RKO (cell line): ENCODE results near the gene PAX2.
A peak's percentile ranks its signal among the peaks of the same experiment; 100 is the strongest.

Source experiments
- DNase-seq: peaks from one replicate; pipeline ENCODE4 v3.0.0-alpha.2; 2016; ENCODE audit warnings: low spot score

The PAX2 gene

DNA sequence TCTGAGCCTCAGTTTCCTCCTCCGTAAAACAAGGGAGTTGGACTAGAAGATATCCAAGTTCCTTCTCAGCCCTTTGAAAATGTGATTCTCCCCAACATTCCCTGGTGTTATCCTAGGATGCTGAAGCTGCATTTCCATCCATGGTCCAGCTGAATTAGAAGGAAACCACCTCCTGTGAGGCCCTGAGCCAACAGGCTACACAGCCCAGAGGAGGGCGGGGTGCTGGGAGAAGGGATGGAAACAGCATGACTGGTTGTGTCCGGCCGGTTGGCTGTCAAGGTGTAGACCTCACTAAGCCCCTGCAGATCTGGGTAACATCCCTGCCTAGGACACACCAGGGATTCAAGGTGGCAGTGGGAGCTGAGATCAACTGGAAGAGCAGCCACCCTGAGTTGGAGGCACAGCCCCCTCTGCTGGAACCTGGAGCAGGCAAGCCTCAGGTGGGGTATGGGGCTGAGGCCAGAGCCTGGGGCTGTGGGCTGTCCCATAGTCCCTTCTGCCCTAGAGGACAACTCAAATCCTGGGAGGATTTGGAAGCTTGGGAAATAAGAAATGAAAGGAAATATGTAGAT is 72.0 kb downstream of the PAX2 start:
- no peak for DNase-seq

DNA sequence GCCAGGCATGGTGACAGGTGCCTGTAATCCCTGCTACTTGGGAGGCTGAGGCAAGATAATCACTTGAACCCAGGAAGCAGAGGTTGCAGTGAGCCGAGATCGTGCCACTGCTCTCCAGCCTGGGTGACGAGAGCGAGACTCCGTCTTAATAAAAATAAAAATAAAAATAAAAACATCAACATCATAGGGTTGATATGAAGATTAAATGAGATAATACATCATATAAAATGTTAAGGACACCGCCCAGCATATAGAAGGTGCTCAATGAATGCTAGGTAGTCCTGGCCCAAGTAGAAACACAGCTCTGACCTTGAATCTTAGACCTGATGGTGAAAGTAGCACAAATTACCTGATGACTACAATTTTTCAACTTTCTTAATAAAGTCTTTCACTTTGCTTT is 74.0 kb downstream of the PAX2 start:
- DNase-seq: no peak

- no peak for DNase-seq
These were observed 77.8 kb downstream of the PAX2 start for GRCh38 chr10:100823194-100823593.

DNA sequence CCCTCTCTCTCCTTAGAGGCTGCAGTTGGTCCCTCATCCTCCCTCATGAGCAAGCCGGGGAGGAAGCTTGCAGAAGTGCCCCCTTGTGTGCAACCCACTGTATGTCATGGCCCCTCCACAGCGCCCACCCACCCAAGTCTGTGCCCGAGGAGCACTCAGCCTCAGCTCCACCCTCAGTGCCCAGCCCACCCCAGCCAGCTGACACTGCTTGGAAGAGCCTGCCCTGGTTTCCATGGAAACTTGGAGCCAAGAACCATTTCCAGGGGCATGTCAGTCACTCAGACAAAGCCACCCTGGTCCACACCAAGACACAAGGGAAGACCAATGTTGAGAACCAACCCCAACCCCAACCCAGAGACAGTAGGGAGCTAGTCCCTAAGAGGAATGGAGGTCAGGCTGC is 79.5 kb downstream of the PAX2 start:
- no peak for DNase-seq

DNA sequence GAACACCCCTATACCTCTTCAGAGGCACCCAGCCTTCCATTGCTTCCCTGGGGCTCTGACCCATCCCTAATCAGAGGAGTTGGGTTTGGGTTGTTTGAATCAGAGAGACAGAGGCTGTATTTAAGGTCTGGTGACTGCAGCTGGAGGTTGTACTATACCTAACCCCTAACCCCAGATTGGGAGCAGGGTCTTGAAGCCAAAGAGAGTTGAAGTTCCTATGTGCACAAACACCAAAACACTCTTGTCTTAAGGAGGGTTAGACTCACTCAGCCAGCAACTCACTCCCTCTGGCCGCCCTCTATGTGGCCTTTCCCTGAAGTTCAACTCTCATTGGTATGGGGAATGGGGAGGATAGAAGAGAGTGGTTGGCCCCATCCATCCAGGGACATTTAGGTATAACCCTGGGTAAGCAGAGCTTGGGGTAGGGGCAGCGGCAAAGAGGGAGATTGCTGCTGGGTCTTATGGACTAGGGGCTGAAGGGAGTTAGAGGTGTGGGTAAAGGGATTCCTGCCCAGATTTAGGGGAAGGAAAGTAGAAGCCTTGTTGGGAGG is 80.0 kb downstream of the PAX2 start:
- no peak for DNase-seq

DNA sequence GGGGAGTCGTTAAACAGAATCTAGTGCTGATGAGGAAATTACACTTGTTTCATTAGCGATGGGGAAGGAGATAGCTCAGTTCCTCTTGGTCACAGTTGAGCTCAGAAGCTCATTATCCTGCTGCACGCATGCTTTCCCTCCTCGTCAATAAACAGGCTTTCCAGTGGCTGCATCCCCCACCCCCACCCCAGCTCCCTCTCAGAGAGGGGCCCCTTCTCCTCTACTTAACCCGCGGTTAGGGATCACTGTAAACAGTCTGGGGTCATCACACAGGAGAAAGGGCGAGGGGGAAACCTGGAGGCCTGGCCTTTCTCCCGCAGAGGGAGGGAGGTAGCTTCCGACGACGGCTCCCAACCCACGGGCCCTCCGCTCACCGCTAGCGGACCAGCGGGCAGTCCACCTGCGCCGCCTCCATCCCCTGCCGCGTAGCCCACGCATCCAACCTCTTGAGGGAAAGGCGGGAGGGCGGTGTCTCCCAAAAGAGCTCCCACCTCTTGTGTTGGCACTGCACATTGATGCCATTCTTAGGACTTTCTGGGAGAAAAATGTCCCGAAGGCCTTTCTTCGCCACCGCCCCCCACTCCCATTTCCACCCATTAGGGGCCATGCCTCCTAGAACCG is 80.8 kb downstream of the PAX2 start:
- no peak for DNase-seq

DNA sequence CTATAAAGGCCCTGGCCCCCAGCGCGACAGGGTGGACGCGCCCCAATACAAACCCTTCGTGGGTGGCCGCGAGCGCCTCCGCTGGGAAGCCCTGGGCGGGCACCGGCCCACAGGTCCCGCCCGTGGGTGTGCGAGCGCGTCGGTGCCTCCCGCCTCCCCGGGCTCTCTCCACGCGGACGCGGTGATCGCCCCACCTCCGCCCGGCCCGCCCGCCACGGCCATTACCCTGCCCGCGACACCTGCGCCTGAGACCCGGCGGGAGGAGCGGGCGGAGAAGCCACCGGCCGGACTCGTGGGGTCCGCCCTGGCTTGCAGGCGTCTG is 81.2 kb downstream of the PAX2 start:
- DNase-seq: no peak

GRCh38 chr10:100826983-100827818 is 81.8 kb downstream of the PAX2 start:
- no peak for DNase-seq

DNA sequence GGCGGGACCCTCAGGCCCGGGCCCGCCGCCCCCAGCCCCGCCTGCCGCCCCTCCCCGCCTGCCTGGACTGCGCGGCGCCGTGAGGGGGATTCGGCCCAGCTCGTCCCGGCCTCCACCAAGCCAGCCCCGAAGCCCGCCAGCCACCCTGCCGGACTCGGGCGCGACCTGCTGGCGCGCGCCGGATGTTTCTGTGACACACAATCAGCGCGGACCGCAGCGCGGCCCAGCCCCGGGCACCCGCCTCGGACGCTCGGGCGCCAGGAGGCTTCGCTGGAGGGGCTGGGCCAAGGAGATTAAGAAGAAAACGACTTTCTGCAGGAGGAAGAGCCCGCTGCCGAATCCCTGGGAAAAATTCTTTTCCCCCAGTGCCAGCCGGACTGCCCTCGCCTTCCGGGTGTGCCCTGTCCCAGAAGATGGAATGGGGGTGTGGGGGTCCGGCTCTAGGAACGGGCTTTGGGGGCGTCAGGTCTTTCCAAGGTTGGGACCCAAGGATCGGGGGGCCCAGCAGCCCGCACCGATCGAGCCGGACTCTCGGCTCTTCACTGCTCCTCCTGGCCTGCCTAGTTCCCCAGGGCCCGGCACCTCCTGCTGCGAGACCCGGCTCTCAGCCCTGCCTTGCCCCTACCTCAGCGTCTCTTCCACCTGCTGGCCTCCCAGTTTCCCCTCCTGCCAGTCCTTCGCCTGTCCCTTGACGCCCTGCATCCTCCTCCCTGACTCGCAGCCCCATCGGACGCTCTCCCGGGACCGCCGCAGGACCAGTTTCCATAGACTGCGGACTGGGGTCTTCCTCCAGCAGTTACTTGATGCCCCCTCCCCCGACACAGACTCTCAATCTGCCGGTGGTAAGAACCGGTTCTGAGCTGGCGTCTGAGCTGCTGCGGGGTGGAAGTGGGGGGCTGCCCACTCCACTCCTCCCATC is 82.7 kb downstream of the PAX2 start:
- no peak for DNase-seq

GRCh38 chr10:100828738-100829096 is 83.3 kb downstream of the PAX2 start:
- DNase-seq: no peak

DNA sequence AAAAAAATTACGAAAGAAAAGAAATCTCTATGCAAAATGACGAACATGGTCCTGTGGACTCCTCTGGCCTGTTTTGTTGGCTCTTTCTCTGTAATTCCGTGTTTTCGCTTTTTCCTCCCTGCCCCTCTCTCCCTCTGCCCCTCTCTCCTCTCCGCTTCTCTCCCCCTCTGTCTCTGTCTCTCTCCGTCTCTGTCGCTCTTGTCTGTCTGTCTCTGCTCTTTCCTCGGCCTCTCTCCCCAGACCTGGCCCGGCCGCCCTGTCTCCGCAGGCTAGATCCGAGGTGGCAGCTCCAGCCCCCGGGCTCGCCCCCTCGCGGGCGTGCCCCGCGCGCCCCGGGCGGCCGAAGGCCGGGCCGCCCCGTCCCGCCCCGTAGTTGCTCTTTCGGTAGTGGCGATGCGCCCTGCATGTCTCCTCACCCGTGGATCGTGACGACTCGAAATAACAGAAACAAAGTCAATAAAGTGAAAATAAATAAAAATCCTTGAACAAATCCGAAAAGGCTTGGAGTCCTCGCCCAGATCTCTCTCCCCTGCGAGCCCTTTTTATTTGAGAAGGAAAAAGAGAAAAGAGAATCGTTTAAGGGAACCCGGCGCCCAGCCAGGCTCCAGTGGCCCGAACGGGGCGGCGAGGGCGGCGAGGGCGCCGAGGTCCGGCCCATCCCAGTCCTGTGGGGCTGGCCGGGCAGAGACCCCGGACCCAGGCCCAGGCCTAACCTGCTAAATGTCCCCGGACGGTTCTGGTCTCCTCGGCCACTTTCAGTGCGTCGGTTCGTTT is 83.9 kb downstream of the PAX2 start:
- no peak for DNase-seq

DNA sequence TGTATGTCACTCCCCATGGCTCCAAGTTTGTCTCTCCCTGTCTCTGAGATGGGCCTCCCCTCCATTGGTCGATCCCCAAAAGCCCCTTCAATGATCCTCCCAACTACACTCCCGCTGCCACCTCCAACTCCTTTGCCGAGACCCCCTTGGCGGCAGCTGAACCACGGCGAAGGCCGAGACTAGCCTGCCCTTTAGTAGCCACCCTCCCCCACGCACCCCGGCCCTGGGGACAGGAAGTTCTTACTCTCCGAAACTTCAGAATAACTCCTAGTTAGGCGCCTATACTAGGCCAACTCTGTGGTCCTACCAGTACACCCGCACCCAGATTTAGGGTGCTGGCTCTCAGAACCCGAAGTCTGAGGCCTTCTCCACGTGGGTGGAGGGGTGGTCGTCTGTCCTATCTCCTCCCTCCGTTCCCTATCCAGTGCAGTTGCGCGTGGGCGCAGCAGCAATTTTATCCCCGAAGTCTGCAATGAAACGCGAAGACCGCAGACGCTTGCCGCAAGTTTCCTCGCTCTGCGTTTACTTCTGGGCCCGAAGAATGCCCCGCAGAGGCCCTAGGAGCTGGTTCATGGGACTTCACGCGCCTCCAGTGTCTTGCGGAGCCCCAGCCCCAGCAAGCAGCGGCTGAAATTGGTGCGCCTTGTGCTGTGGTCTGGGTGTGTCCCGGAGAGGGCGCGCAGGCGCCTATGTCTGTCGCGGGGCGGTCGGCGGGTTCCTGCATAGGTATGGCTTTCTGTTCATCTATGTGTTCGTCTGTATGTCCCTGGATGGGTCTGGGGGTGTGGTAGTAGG is 84.7 kb downstream of the PAX2 start:
- DNase-seq: no peak

- no peak for DNase-seq
These were observed 85.3 kb downstream of the PAX2 start for GRCh38 chr10:100830728-100831111.

DNA sequence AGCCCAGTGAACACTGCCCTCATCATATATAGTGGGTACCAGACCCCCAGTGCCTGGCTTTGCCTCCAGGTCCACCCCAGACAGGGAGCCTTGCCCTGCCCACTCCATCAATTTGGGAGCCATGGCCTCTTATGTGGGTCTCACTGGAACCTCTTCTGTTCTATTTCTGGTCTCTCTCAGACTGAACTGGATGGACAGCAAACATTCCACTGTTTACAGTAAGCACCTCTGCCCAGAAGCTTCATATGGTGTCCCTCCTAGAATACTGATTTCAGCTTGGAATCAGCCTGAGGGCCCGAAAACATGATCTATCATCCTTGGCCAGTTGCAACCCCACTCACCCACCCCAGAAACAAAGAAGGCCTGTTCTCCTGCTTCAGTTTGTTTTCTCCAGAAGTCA is 86.4 kb downstream of the PAX2 start:
- no peak for DNase-seq

GRCh38 chr10:100835810-100836209 is 90.4 kb downstream of the PAX2 start:
- no peak for DNase-seq

DNA sequence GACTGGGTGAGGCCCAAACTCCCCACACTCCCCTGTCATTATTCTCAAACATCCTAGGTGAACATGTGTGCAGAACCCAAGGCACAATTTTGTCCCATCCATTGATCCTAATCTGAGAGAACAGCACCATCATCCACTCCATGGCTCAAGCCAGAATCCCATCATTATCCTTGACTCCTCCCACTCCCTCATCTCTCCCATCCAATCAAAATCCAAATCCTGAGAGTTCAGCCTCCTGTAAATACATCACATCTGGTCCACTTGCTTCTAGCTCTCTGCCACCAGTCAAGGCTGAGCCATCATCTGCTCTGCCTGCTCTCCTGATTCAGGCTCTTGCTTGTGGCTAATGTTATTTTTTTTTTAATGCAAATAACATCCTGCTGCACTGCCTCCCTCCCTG is 91.5 kb downstream of the PAX2 start:
- DNase-seq: no peak

DNA sequence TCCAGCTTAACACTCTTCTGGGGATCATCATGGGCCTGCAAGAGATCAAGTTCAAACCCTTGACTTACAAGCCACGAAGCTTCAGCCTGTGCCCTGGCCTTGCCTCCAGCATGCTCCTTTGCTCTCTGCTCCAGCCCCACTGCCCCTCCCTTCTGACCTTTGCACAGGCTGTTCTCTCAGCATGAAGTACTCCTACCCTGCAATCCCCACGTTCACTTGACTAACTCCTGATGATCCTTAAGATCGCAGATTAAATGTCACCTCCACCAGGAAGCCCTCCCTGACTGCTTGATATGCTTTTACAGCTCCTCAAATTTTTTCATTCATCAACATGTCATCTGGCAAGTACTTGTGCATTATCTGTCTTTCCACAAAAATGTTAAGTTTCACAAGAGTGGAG is 91.9 kb downstream of the PAX2 start:
- no peak for DNase-seq

- peak; percentile 18 for DNase-seq
These were observed 93.6 kb downstream of the PAX2 start for GRCh38 chr10:100838986-100839385.

GRCh38 chr10:100841528-100841927 is 96.1 kb downstream of the PAX2 start:
- DNase-seq: no peak

DNA sequence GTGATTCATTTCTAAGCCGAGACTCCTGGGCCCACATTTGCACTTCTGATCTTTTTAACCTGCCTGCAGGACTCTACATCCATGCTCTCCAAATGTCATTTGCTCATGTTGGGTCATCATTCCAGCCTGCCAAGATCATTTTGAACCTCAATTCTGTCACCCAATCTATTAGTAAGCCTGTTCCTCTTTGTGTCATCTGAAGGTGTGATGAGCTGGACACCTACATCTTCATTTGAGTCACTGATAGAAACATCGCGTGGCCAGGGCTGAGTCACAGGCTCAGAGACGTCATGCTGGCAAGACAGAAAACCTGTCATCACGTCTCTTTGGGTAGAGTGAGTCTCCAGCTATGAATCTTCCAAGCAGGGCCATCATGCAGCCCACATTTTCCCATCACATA is 102.1 kb downstream of the PAX2 start:
- DNase-seq: peak; percentile 95

- no peak for DNase-seq
These were observed 103.4 kb downstream of the PAX2 start for GRCh38 chr10:100848770-100849169.
